HepG2 (cell line): ENCODE data around the gene FIBIN. TPM values are rescaled to one million over a fixed set of nuclear protein-coding genes. Genes with fewer than 3 reads are reported as not detected.

ENCODE experiments used
- ATAC-seq: fragments of 200-7000 bp; cut with Tn5 transposase; 3 replicates; pipeline ENCODE4 v1.9.1; 2020; ENCODE audit warnings: mild to moderate bottlenecking, moderate library complexity
- BruUV-seq: library from RNA; stranded (reverse); fragments of 400-500 nt; replicated peaks from 2 replicates; lab custom pipeline; 2021; lab: Mats Ljungman, UMichigan
- CTCF ChIA-PET: fragments of 300-600 bp; formaldehyde crosslinking; extraction: SDS; loops from one replicate; lab custom pipeline; 2021; ENCODE audit warnings: low total read pairs, inconsistent platforms, low intra/inter-chr PET ratio; lab: Yijun Ruan, JAX
- POLR2A ChIA-PET: fragments of 350-600 bp; sonication (Branson Sonifier 250); formaldehyde crosslinking; loops from one replicate; lab custom pipeline; 2020; ENCODE audit warnings: antibody characterized with exemption, inconsistent platforms; lab: Yijun Ruan, JAX
- DNase-seq: peaks from one replicate; pipeline ENCODE4 v3.0.0-alpha.2; 2015; ENCODE audit warnings: low spot score
- FAIRE-seq: peaks from 3 replicates; lab custom pipeline; 2011; peaks lifted over from hg19 to GRCh38; lab: Jason Lieb, UNC
- H2AFZ ChIP-seq: one replicate; pipeline ENCODE4 v1.6.1; 2011; ENCODE audit warnings: low read length, inconsistent platforms
- H3K27ac ChIP-seq: fragments of 300-600 bp; 3 replicates; pipeline ENCODE4 v1.8.0; 2011; ENCODE audit warnings: mixed run types, mild to moderate bottlenecking, mixed read lengths, low read length, inconsistent platforms; ENCODE audit not compliant: insufficient read depth; ENCODE audit errors: extremely low read length
- H3K27me3 ChIP-seq, 2 experiments: fragments of 200-600 bp in 1 of 2; 2 replicates in 1 of 2; 3 replicates in 1 of 2; pipeline versions ENCODE4 v1.6.0 to v1.8.0; 2011; ENCODE audit warnings: low read length in 2 of 2, mild to moderate bottlenecking in 2 of 2, moderate library complexity in 2 of 2, inconsistent platforms in 1 of 2; ENCODE audit not compliant: insufficient read depth in 2 of 2, control insufficient read depth in 1 of 2
- H3K36me3 ChIP-seq, 2 experiments: fragments of 200-600 bp in 1 of 2; replicated peaks in 1 of 2; 2 replicates in 1 of 2; 3 replicates in 1 of 2; pipeline versions ENCODE4 v1.5.1 to v1.8.0; 2011; ENCODE audit warnings: low read length in 2 of 2, inconsistent platforms in 1 of 2; ENCODE audit not compliant: insufficient read depth in 2 of 2, control insufficient read depth in 1 of 2
- H3K4me1 ChIP-seq: 2 replicates; pipeline ENCODE4 v1.5.1; 2012; ENCODE audit warnings: low read length, inconsistent platforms; ENCODE audit not compliant: insufficient read depth
- H3K4me2 ChIP-seq: 2 replicates; pipeline ENCODE4 v1.6.0; 2011; ENCODE audit warnings: low read depth, low read length, inconsistent platforms
- H3K4me3 ChIP-seq, 3 experiments: fragments of 200-600 bp in 1 of 3; sonication (generic), shearing (Covaris generic) in 1 of 3; replicated peaks in 1 of 3; 2 replicates each; pipeline ENCODE4 v1.5.1; 2011 to 2016; ENCODE audit warnings: low read length in 3 of 3, inconsistent platforms in 2 of 3, low read depth in 2 of 3, mild to moderate bottlenecking in 2 of 3, control low read depth in 1 of 3, mixed read lengths in 1 of 3; ENCODE audit not compliant: insufficient read depth in 1 of 3
- H3K79me2 ChIP-seq: one replicate; pipeline ENCODE4 v1.6.1; 2011; ENCODE audit warnings: low read length, inconsistent platforms; ENCODE audit not compliant: insufficient read depth
- H3K9ac ChIP-seq: 2 replicates; pipeline ENCODE4 v1.6.0; 2011; ENCODE audit warnings: mild to moderate bottlenecking, low read depth, low read length, inconsistent platforms; ENCODE audit not compliant: insufficient read depth
- H3K9me3 ChIP-seq: 2 replicates; pipeline ENCODE4 v1.5.1; 2012; ENCODE audit warnings: mild to moderate bottlenecking, low read length
- H4K20me1 ChIP-seq: 2 replicates; pipeline ENCODE4 v1.6.0; 2011; ENCODE audit warnings: inconsistent platforms, mild to moderate bottlenecking, low read length, moderate library complexity; ENCODE audit not compliant: insufficient read depth
- ATF3 ChIP-seq: sonication (generic); formaldehyde crosslinking; IDR thresholded peaks from 2 replicates; pipeline ENCODE4 v1.4.0; 2020; ENCODE audit warnings: missing genetic modification reagents
- HCFC1 ChIP-seq: fragments of 150-350 bp; IDR thresholded peaks from 2 replicates; pipeline ENCODE4 v1.6.1; 2014; ENCODE audit warnings: low read depth, low read length
- HINFP ChIP-seq: sonication (generic); formaldehyde crosslinking; IDR thresholded peaks from 2 replicates; pipeline ENCODE4 v1.4.0; 2020; ENCODE audit warnings: low read depth, mild to moderate bottlenecking, missing genetic modification reagents
- MLLT10 ChIP-seq: sonication (generic); formaldehyde crosslinking; IDR thresholded peaks from 2 replicates; pipeline ENCODE4 v1.4.0; 2020; ENCODE audit warnings: missing genetic modification reagents
- MTF1 ChIP-seq: sonication (generic); formaldehyde crosslinking; IDR thresholded peaks from 2 replicates; pipeline ENCODE4 v1.5.0; 2020; ENCODE audit warnings: missing genetic modification reagents
- PHF20 ChIP-seq: sonication (generic); formaldehyde crosslinking; IDR thresholded peaks from 2 replicates; pipeline ENCODE4 v1.5.0; 2020; ENCODE audit warnings: mild to moderate bottlenecking, missing genetic modification reagents
- SMAD3 ChIP-seq: sonication (generic); formaldehyde crosslinking; IDR thresholded peaks from 2 replicates; pipeline ENCODE4 v1.4.0; 2020; ENCODE audit warnings: missing genetic modification reagents
- STAT5B ChIP-seq: sonication (generic); formaldehyde crosslinking; IDR thresholded peaks from 2 replicates; pipeline ENCODE4 v1.4.0; 2020; ENCODE audit warnings: missing genetic modification reagents
- TFDP2 ChIP-seq: sonication (generic); formaldehyde crosslinking; IDR thresholded peaks from 2 replicates; pipeline ENCODE4 v1.4.0; 2020; ENCODE audit warnings: missing genetic modification reagents
- TRIM22 ChIP-seq: fragments of 450-650 bp; IDR thresholded peaks from 2 replicates; pipeline ENCODE4 v1.6.1; 2017
- ZBTB1 ChIP-seq: sonication (generic); formaldehyde crosslinking; IDR thresholded peaks from 2 replicates; pipeline ENCODE4 v1.4.0; 2020; ENCODE audit warnings: missing genetic modification reagents, borderline replicate concordance
- ZBTB3 ChIP-seq: sonication (generic); formaldehyde crosslinking; IDR thresholded peaks from 2 replicates; pipeline ENCODE4 v1.4.0; 2020; ENCODE audit warnings: low read depth, mild to moderate bottlenecking, moderate library complexity, missing genetic modification reagents, borderline replicate concordance
- ZNF296 ChIP-seq: sonication (generic); formaldehyde crosslinking; conservative IDR thresholded peaks from 2 replicates; pipeline ENCODE4 v1.5.0; 2020; ENCODE audit warnings: mild to moderate bottlenecking, missing genetic modification reagents
- WGBS: methylation state at CpG from one replicate; pipeline ENCODE4 v1.1.6; 2017; ENCODE audit warnings: low lambda C conversion rate; 5-methylcytosine and 5-hydroxymethylcytosine counted together
- in situ Hi-C: cut with HindIII; loops from 2 replicates; pipeline ENCODE4 v1.10.0; 2017; ENCODE audit warnings: low pct_unique_long_range_greater_than_20kb; ENCODE audit not compliant: extremely low pct_ligation_motif_present
- intact Hi-C: fragments of 100-400 bp; cut with micrococcal nuclease; formaldehyde crosslinking; loops from one replicate; pipeline ENCODE4 v1.10.0; 2022; ENCODE audit not compliant: unreplicated experiment
- polyA plus RNA-seq, 8 experiments: library from polyadenylated mRNA; depleted of rRNA in 3 of 8; stranded (reverse) in 7 of 8; unstranded in 1 of 8; fragments of >200 nt; fragmentation: Illumina TruSeq in 4 of 8; extraction: Trizol in 4 of 8; gene quantifications; 2 replicates each; pipeline versions ENCODE4 v1.2.1 to v1.2.3, GENCODE V29; 2011 to 2016; ENCODE audit warnings: low read depth in 4 of 8, missing spikeins in 1 of 8, mixed read lengths in 1 of 8; ENCODE audit not compliant: insufficient read depth in 1 of 8
- total RNA-seq, 5 experiments: library from RNA; depleted of rRNA; stranded (reverse); fragments of >200 nt; fragmentation: Illumina TruSeq; extraction: Trizol; gene quantifications; 2 replicates each; pipeline ENCODE4 v1.2.3, GENCODE V29; 2016; ENCODE audit warnings: low read depth in 1 of 5
- TF ChIP-seq, protein P1 (sequence below): sonication (generic); formaldehyde crosslinking; IDR thresholded peaks from 2 replicates; pipeline ENCODE4 v1.4.0; 2020; ENCODE audit warnings: mild to moderate bottlenecking, missing genetic modification reagents
- TF ChIP-seq, protein P2 (sequence below): sonication (generic); formaldehyde crosslinking; IDR thresholded peaks from 2 replicates; pipeline ENCODE4; 2020; ENCODE audit warnings: missing genetic modification reagents, mild to moderate bottlenecking, borderline replicate concordance

Gene FIBIN
- total and polyA plus RNA-seq, 2 of the 13 experiments (the other 11 are each of a cell fraction or from before 2014, with no cell fraction given) = not detected

DNA sequence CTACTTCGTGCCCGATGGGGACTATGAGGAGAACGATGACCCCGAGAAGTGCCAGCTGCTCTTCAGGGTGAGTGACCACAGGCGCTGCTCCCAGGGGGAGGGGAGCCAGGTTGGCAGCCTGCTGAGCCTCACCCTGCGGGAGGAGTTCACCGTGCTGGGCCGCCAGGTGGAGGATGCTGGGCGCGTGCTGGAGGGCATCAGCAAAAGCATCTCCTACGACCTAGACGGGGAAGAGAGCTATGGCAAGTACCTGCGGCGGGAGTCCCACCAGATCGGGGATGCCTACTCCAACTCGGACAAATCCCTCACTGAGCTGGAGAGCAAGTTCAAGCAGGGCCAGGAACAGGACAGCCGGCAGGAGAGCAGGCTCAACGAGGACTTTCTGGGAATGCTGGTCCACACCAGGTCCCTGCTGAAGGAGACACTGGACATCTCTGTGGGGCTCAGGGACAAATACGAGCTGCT lies 751 bp downstream of the FIBIN start:
- no peaks in the 10 kb centered on the region for H3K36me3 ChIP-seq
- ATAC-seq (peak; percentile 50), DNase-seq (no peak), FAIRE-seq (no peak)
- no TSS peak for BruUV-seq
- ChIA-PET CTCF (no interaction called here), POLR2A (no interaction called here)
- intact Hi-C loops (no loop called here), in situ Hi-C loops (no loop called here)
- H3K4me2 ChIP-seq = no peak overlapping the region
- no peak overlapping the region for H3K27ac ChIP-seq
- peaks cover 0 to 11% of the 10 kb centered on the region in 2 experiments; a peak in 2 of 5 replicates for H3K27me3 ChIP-seq
- no peak overlapping the region for H2AFZ ChIP-seq
- H3K4me1 ChIP-seq = no peaks in the 10 kb centered on the region
- no peak overlapping the region for H3K4me3 ChIP-seq
- no peak for TF ChIP-seq ZBTB1 (CRISPR knock-in tag)
- no peak for TF ChIP-seq STAT5B (CRISPR knock-in tag)
- TF ChIP-seq, protein P1, sequence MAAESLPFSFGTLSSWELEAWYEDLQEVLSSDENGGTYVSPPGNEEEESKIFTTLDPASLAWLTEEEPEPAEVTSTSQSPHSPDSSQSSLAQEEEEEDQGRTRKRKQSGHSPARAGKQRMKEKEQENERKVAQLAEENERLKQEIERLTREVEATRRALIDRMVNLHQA = no peak
- TF ChIP-seq ZNF296 (CRISPR knock-in tag) = no peak
- TF ChIP-seq TRIM22 = no peak
- TF ChIP-seq HINFP = no peak
- no peak for TF ChIP-seq TFDP2 (CRISPR knock-in tag)
- TF ChIP-seq PHF20 (CRISPR knock-in tag) = no peak
- TF ChIP-seq HCFC1 = no peak
- TF ChIP-seq ATF3 (CRISPR knock-in tag) = no peak
- TF ChIP-seq MLLT10 (CRISPR knock-in tag) = no peak
- TF ChIP-seq ZBTB3 = no peak
- TF ChIP-seq, protein P2, sequence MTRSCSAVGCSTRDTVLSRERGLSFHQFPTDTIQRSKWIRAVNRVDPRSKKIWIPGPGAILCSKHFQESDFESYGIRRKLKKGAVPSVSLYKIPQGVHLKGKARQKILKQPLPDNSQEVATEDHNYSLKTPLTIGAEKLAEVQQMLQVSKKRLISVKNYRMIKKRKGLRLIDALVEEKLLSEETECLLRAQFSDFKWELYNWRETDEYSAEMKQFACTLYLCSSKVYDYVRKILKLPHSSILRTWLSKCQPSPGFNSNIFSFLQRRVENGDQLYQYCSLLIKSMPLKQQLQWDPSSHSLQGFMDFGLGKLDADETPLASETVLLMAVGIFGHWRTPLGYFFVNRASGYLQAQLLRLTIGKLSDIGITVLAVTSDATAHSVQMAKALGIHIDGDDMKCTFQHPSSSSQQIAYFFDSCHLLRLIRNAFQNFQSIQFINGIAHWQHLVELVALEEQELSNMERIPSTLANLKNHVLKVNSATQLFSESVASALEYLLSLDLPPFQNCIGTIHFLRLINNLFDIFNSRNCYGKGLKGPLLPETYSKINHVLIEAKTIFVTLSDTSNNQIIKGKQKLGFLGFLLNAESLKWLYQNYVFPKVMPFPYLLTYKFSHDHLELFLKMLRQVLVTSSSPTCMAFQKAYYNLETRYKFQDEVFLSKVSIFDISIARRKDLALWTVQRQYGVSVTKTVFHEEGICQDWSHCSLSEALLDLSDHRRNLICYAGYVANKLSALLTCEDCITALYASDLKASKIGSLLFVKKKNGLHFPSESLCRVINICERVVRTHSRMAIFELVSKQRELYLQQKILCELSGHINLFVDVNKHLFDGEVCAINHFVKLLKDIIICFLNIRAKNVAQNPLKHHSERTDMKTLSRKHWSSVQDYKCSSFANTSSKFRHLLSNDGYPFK = no peak
- TF ChIP-seq SMAD3 (CRISPR knock-in tag) = no peak
- TF ChIP-seq MTF1 (CRISPR knock-in tag) = no peak
- H3K9me3 ChIP-seq = no peaks in the 10 kb centered on the region
- H3K79me2 ChIP-seq = no peaks in the 10 kb centered on the region
- WGBS = 0% methylated on average over 3 of the region's 19 CpGs
- H4K20me1 ChIP-seq = no peaks in the 10 kb centered on the region
- H3K9ac ChIP-seq = no peak overlapping the region
